SK-N-SH (cell line): ENCODE results near the gene LGR6. TPM values are rescaled to one million over a fixed set of nuclear protein-coding genes. Genes with fewer than 3 reads are reported as not detected.

Experiments used
- CTCF ChIA-PET: fragments of 300-600, 350-600 bp; formaldehyde crosslinking; extraction: SDS; loops from one replicate; lab custom pipeline; 2021; lab: Yijun Ruan, JAX
- POLR2A ChIA-PET: fragments of 350-600 bp; sonication (Branson Sonifier 250); formaldehyde crosslinking; extraction: SDS; loops from one replicate; lab custom pipeline; 2020; ENCODE audit warnings: antibody characterized with exemption, inconsistent platforms; lab: Yijun Ruan, JAX
- DNase-seq: peaks from one replicate; pipeline ENCODE4 v3.0.0; 2012
- H2AFZ ChIP-seq: fragments of 200-600 bp; sonication (generic); 2 replicates; pipeline ENCODE4 v1.8.1; 2016; ENCODE audit warnings: antibody characterized with exemption, mild to moderate bottlenecking, low read depth
- H3F3A ChIP-seq: fragments of 200-600 bp; sonication (generic); replicated peaks from 2 replicates; pipeline ENCODE3; 2016; ENCODE audit warnings: antibody characterized with exemption, mild to moderate bottlenecking; ENCODE audit not compliant: insufficient read depth
- H3K27ac ChIP-seq, 2 experiments: fragments of 200-500 bp in 1 of 2; fragments of 200-600 bp in 1 of 2; sonication (Bioruptor generic) in 1 of 2; sonication (generic), shearing (Covaris generic) in 1 of 2; 2 replicates each; pipeline versions ENCODE4 v1.5.1 to v1.6.1; 2014 to 2016; ENCODE audit warnings: low read depth in 2 of 2, inconsistent platforms in 1 of 2, low read length in 1 of 2, mild to moderate bottlenecking in 1 of 2, mixed read lengths in 1 of 2
- H3K27me3 ChIP-seq: fragments of 200-600 bp; sonication (generic), shearing (Covaris generic); 2 replicates; pipeline ENCODE4 v1.6.1; 2016; ENCODE audit warnings: mixed run types; ENCODE audit not compliant: insufficient read depth
- H3K36me3 ChIP-seq, 2 experiments: fragments of 200-500 bp in 1 of 2; fragments of 200-600 bp in 1 of 2; sonication (Bioruptor generic) in 1 of 2; sonication (generic) in 1 of 2; replicated peaks in 1 of 2; 2 replicates each; pipeline versions ENCODE3 to v1.5.1; 2014 to 2016; ENCODE audit warnings: low read length in 1 of 2, mild to moderate bottlenecking in 1 of 2; ENCODE audit not compliant: insufficient read depth in 2 of 2, control insufficient read depth in 1 of 2
- H3K4me1 ChIP-seq, 2 experiments: fragments of 200-500 bp in 1 of 2; fragments of 200-600 bp in 1 of 2; sonication (Bioruptor generic) in 1 of 2; sonication (generic), shearing (Covaris generic) in 1 of 2; 2 replicates each; pipeline versions ENCODE4 v1.5.1 to v1.6.1; 2014 to 2016; ENCODE audit warnings: low read depth in 1 of 2, low read length in 1 of 2, mixed run types in 1 of 2; ENCODE audit not compliant: insufficient read depth in 2 of 2, control insufficient read depth in 1 of 2
- H3K4me2 ChIP-seq: fragments of 200-600 bp; sonication (generic), shearing (Covaris generic); 2 replicates; pipeline ENCODE4 v1.6.1; 2017; ENCODE audit warnings: mixed run types
- H3K4me3 ChIP-seq, 2 experiments: fragments of 200-500 bp in 1 of 2; fragments of 200-600 bp in 1 of 2; sonication (Bioruptor generic) in 1 of 2; sonication (generic), shearing (Covaris generic) in 1 of 2; 2 replicates each; pipeline versions ENCODE4 v1.5.1 to v1.8.1; 2014 to 2016; ENCODE audit warnings: low read depth in 2 of 2, inconsistent platforms in 1 of 2, low read length in 1 of 2, mild to moderate bottlenecking in 1 of 2, mixed read lengths in 1 of 2, moderate library complexity in 1 of 2
- H3K79me2 ChIP-seq: fragments of 200-600 bp; sonication (generic); 2 replicates; pipeline ENCODE4 v1.8.1; 2017; ENCODE audit warnings: mild to moderate bottlenecking; ENCODE audit not compliant: insufficient read depth
- H3K9ac ChIP-seq: fragments of 200-600 bp; sonication (generic); 2 replicates; pipeline ENCODE4 v1.6.1; 2017; ENCODE audit warnings: mixed run types
- H3K9me2 ChIP-seq: fragments of 200-600 bp; sonication (generic); 2 replicates; pipeline ENCODE4 v1.6.1; 2017; ENCODE audit warnings: mixed run types
- H3K9me3 ChIP-seq: fragments of 200-600 bp; sonication (generic); 2 replicates; pipeline ENCODE4 v1.6.1; 2017; ENCODE audit warnings: mixed run types, mild to moderate bottlenecking, moderate library complexity
- H4K20me1 ChIP-seq: fragments of 200-600 bp; sonication (generic); 2 replicates; pipeline ENCODE4 v1.6.1; 2017; ENCODE audit warnings: mild to moderate bottlenecking, mixed run types; ENCODE audit not compliant: insufficient read depth
- CHD2 ChIP-seq: fragments of 150-350 bp; IDR thresholded peaks from 2 replicates; pipeline ENCODE4 v1.6.1; 2018; ENCODE audit warnings: low read length; ENCODE audit not compliant: partially characterized antibody
- ELF1 ChIP-seq: IDR thresholded peaks from 2 replicates; pipeline ENCODE4 v1.4.0; 2012
- FOXJ3 ChIP-seq: sonication (generic); formaldehyde crosslinking; IDR thresholded peaks from 2 replicates; pipeline ENCODE4 v1.5.1; 2020; ENCODE audit warnings: mild to moderate bottlenecking, missing genetic modification reagents
- FOXM1 ChIP-seq: IDR thresholded peaks from 2 replicates; pipeline ENCODE4 v1.4.0; 2012; ENCODE audit warnings: low read depth, mild to moderate bottlenecking
- GATA2 ChIP-seq: sonication (generic); formaldehyde crosslinking; IDR thresholded peaks from 2 replicates; pipeline ENCODE4 v1.5.0; 2020; ENCODE audit warnings: mild to moderate bottlenecking, missing genetic modification reagents
- JUND ChIP-seq: IDR thresholded peaks from 2 replicates; pipeline ENCODE4 v1.4.0; 2012
- MEF2A ChIP-seq: IDR thresholded peaks from 2 replicates; pipeline ENCODE4 v1.4.0; 2012; ENCODE audit warnings: low read depth, borderline replicate concordance
- NRF1 ChIP-seq: IDR thresholded peaks from 2 replicates; pipeline ENCODE4 v1.6.1; 2012; ENCODE audit warnings: low read depth, mild to moderate bottlenecking, low read length
- PBX3 ChIP-seq: IDR thresholded peaks from 2 replicates; pipeline ENCODE4; 2012
- POLR2AphosphoS5 ChIP-seq: IDR thresholded peaks from 2 replicates; pipeline ENCODE4 v1.6.1; 2012; ENCODE audit warnings: low read depth, low read length
- RCOR1 ChIP-seq: fragments of 150-350 bp; IDR thresholded peaks from 2 replicates; pipeline ENCODE4 v1.6.1; 2017; ENCODE audit warnings: antibody characterized with exemption, low read length
- RFX5 ChIP-seq: IDR thresholded peaks from 2 replicates; pipeline ENCODE4 v1.6.1; 2012; ENCODE audit warnings: mild to moderate bottlenecking, improper control_type of control experiment, low read length
- RXRA ChIP-seq: IDR thresholded peaks from 2 replicates; pipeline ENCODE4 v1.4.0; 2012; ENCODE audit warnings: low read depth, mild to moderate bottlenecking, borderline replicate concordance
- SIN3A ChIP-seq: IDR thresholded peaks from 2 replicates; pipeline ENCODE4 v1.6.1; 2012; ENCODE audit warnings: low read depth, mild to moderate bottlenecking, low read length, moderate library complexity, borderline replicate concordance
- TAF1 ChIP-seq: IDR thresholded peaks from 2 replicates; pipeline ENCODE4 v1.6.1; 2012; ENCODE audit warnings: low read depth, mild to moderate bottlenecking, low read length, moderate library complexity, borderline replicate concordance
- TEAD4 ChIP-seq: IDR thresholded peaks from 2 replicates; pipeline ENCODE4 v1.4.0; 2012; ENCODE audit warnings: mild to moderate bottlenecking, borderline replicate concordance; ENCODE audit not compliant: insufficient read depth
- USF2 ChIP-seq: fragments of 150-350 bp; IDR thresholded peaks from 2 replicates; pipeline ENCODE4 v1.6.1; 2017; ENCODE audit warnings: antibody characterized with exemption, low read length, low read depth, borderline replicate concordance
- YY1 ChIP-seq: IDR thresholded peaks from 2 replicates; pipeline ENCODE4 v1.4.0; 2012; ENCODE audit warnings: low read depth, mild to moderate bottlenecking
- WGBS: methylation state at CpG from one replicate; pipeline ENCODE4 v1.1.6; 2017; ENCODE audit warnings: low lambda C conversion rate; 5-methylcytosine and 5-hydroxymethylcytosine counted together
- polyA plus RNA-seq, 3 experiments: library from polyadenylated mRNA; depleted of rRNA; stranded (reverse); fragments of >200 nt; gene quantifications; 2 replicates each; pipeline ENCODE4 v1.2.3, GENCODE V29; 2012

The LGR6 gene
- polyA plus RNA-seq, 1 of the 3 experiments (the other 2 are of a cell fraction) = 0.03 TPM

GRCh38 chr1:202207292-202207691, 13.7 kb downstream of the LGR6 start (continued):
- no peak for TF ChIP-seq GATA2 (CRISPR knock-in tag)
- TF ChIP-seq POLR2AphosphoS5 = no peak
- TF ChIP-seq FOXJ3 (CRISPR knock-in tag) = no peak
- no peak for TF ChIP-seq RFX5
- no peak for TF ChIP-seq NRF1
- TF ChIP-seq SIN3A = no peak
- TF ChIP-seq, all 33 proteins: peak for 4

- no peak overlapping the region for H2AFZ ChIP-seq
- no peak overlapping the region for H3K4me3 ChIP-seq
- no peaks in the 10 kb centered on the region for H3K36me3 ChIP-seq
- peaks cover 0 to 2% of the 10 kb centered on the region in 2 experiments; a peak in 1 of 4 replicates for H3K4me1 ChIP-seq
- H3K9me3 ChIP-seq = no peaks in the 10 kb centered on the region
- H3K4me2 ChIP-seq = no peak overlapping the region
- no peak overlapping the region for H3K9ac ChIP-seq
- no peak for DNase-seq
- peaks cover 17% of the 10 kb centered on the region for H3K27me3 ChIP-seq
- no peak overlapping the region for H3K27ac ChIP-seq
- peaks cover 4% of the 10 kb centered on the region for H3F3A ChIP-seq
- ChIA-PET POLR2A (no interaction called here), CTCF (interaction anchor here (1.2 to 3.0 kb wide), 3 partner anchors 15 to 107 kb away, joined by 3 to 11 read pairs (median 8); partner anchors contain the start of gene LGR6)
- no peaks in the 10 kb centered on the region for H3K9me2 ChIP-seq
- no peak for TF ChIP-seq FOXJ3 (CRISPR knock-in tag)
- no peak for TF ChIP-seq RFX5
- TF ChIP-seq RCOR1 = no peak
- TF ChIP-seq FOXM1 = no peak
- no peak for TF ChIP-seq MEF2A
- no peak for TF ChIP-seq SIN3A
- TF ChIP-seq ELF1 = no peak
- no peak for TF ChIP-seq POLR2AphosphoS5
- TF ChIP-seq YY1 = no peak
- TF ChIP-seq TAF1 = no peak
- TF ChIP-seq PBX3 = no peak
- TF ChIP-seq JUND = no peak
- TF ChIP-seq RXRA = no peak
- no peak for TF ChIP-seq USF2
- TF ChIP-seq CHD2 = no peak
- no peak for TF ChIP-seq TEAD4
- no peaks in the 10 kb centered on the region for H3K79me2 ChIP-seq
- 70% methylated on average over 3 of the region's 11 CpGs for WGBS
- no peaks in the 10 kb centered on the region for H4K20me1 ChIP-seq
These were observed 14.8 kb downstream of the LGR6 start for GRCh38 chr1:202208351-202208857.
